ENCODE results near the gene CBLC.

CBLC gene

DNA sequence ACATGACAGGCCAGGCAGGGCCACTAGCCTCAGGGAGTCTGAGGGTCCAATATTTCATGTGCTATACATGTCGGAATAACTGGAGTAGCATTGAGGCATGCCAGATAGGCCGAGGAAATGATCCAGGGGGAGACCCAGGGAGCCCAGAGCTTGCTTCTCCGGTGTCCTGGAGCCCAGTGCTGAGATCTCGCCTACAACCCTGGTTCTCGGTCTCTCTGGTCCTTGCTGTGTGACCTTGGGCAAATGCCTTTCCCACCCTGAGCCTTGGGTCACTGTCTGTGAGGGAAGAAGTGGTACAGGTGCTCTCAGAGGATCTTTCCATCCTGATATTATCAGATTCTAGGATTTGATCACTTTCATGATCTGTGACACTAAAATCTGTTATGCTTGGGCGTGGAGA lies 11.3 kb downstream of the CBLC start:
- H2AFZ ChIP-seq (ENCODE audit: low read depth, low read length): no peak overlapping the region
- H3K27me3 ChIP-seq (ENCODE audit: low read depth, low read length): peaks cover 43% of the 10 kb centered on the region
- H3K4me3 ChIP-seq (ENCODE audit: low read length): no peak overlapping the region
- no peak overlapping the region for H3K27ac ChIP-seq (ENCODE audit: low read length)
- H3K79me2 ChIP-seq (ENCODE audit: low read length): no peaks in the 10 kb centered on the region
- no peak overlapping the region for H3K4me2 ChIP-seq (ENCODE audit: low read length)
- no peaks in the 10 kb centered on the region for H3K9me3 ChIP-seq (ENCODE audit: insufficient read depth, low read length)
- H3K36me3 ChIP-seq (replicated peaks; ENCODE audit: low read depth, low read length): no peaks in the 10 kb centered on the region
- no peak for TF ChIP-seq EZH2phosphoT487 (IDR thresholded peaks at IDR 0.05; ENCODE audit: low read depth)
- TF ChIP-seq, protein P1, sequence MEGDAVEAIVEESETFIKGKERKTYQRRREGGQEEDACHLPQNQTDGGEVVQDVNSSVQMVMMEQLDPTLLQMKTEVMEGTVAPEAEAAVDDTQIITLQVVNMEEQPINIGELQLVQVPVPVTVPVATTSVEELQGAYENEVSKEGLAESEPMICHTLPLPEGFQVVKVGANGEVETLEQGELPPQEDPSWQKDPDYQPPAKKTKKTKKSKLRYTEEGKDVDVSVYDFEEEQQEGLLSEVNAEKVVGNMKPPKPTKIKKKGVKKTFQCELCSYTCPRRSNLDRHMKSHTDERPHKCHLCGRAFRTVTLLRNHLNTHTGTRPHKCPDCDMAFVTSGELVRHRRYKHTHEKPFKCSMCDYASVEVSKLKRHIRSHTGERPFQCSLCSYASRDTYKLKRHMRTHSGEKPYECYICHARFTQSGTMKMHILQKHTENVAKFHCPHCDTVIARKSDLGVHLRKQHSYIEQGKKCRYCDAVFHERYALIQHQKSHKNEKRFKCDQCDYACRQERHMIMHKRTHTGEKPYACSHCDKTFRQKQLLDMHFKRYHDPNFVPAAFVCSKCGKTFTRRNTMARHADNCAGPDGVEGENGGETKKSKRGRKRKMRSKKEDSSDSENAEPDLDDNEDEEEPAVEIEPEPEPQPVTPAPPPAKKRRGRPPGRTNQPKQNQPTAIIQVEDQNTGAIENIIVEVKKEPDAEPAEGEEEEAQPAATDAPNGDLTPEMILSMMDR (IDR thresholded peaks at IDR 0.05; ENCODE audit: low read depth, low read length): no peak
- no peak overlapping the region for H3K9ac ChIP-seq (ENCODE audit: low read length)
- H3K4me1 ChIP-seq (ENCODE audit: low read length): peaks cover 14% of the 10 kb centered on the region
- no peaks in the 10 kb centered on the region for H4K20me1 ChIP-seq (ENCODE audit: insufficient read depth, low read length)

DNA sequence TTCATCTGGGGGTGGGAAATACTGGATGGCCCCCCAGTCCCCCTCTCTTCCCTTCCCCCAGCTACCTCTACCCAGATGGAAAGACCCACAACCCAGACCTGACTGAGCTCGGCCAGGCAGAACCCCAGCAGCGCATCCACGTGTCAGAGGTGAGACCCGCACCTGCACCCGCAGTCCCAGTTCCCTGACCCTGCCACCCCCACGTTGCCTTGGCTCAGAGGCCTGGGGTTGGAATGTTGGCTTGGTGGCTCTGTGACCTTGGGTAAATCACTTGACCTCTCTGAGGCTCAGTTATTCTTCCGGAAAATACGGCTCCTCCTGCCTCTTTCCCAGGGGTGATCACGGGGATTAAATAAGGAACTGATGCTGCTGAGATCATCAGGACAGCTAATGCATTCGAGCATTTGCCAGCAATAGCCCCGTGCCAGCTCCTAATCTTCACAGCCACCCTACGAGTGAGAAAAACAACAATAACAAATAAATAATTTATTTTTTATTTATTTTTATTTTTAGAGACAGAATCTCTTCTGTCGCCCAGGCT lies 12.3 kb downstream of the CBLC start:
- Histone ChIP-seq H2AFZ (ENCODE audit: low read depth, low read length) (no peak overlapping the region), H3K27ac (ENCODE audit: low read length) (no peak overlapping the region), H3K9ac (ENCODE audit: low read length) (no peak overlapping the region), H3K27me3 (ENCODE audit: low read depth, low read length) (peaks cover 50% of the 10 kb centered on the region), H4K20me1 (ENCODE audit: insufficient read depth, low read length) (no peaks in the 10 kb centered on the region), H3K4me1 (ENCODE audit: low read length) (peaks cover 10% of the 10 kb centered on the region), H3K4me2 (ENCODE audit: low read length) (no peak overlapping the region), H3K4me3 (ENCODE audit: low read length) (no peak overlapping the region), H3K79me2 (ENCODE audit: low read length) (no peaks in the 10 kb centered on the region), H3K36me3 (replicated peaks; ENCODE audit: low read depth, low read length) (no peaks in the 10 kb centered on the region), H3K9me3 (ENCODE audit: insufficient read depth, low read length) (no peaks in the 10 kb centered on the region)
- no peak for TF ChIP-seq EZH2phosphoT487 (IDR thresholded peaks at IDR 0.05; ENCODE audit: low read depth)
- TF ChIP-seq, protein P1 (IDR thresholded peaks at IDR 0.05; ENCODE audit: low read depth, low read length): no peak

DNA sequence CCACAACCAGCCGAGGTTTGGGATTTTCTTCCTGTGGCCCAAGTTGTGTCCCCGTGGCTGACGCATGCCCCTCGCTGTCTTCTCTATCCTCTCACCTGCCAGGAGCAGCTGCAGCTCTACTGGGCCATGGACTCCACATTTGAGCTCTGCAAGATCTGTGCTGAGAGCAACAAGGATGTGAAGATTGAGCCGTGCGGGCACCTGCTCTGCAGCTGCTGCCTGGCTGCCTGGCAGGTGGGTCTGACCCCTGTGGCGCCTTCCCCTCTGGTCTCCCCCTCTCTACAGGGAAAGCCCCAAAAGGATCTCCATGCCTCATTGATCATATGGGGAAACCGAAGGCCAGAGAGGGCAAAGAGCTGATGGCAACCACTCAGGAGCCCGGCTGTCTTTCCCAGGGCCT lies 14.6 kb downstream of the CBLC start:
- Histone ChIP-seq H2AFZ (ENCODE audit: low read depth, low read length) (no peak overlapping the region), H3K27ac (ENCODE audit: low read length) (no peak overlapping the region)
- TF ChIP-seq, protein P1 (IDR thresholded peaks at IDR 0.05; ENCODE audit: low read depth, low read length): no peak
- TF ChIP-seq EZH2phosphoT487 (IDR thresholded peaks at IDR 0.05; ENCODE audit: low read depth): no peak

DNA sequence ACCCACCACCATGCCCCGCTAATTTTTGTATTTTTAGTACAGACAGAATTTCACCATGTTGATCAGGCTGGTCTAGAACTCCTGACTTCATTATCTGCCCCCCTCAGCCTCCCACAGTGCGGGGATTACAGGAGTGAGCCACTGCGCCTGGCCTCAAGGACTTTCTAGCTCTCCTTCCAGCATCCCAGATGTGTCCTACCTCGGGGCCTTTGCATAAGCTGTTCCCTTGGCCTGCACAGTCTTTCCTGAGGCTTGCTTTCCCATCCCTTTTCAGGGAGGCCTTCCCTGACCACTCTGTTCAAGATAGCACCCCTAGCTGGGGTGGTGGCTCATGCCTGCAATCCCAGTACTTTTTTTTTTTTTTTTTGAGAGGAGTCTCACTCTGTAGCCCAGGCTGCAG lies 16.9 kb downstream of the CBLC start:
- Histone ChIP-seq H3K4me3 (ENCODE audit: low read length) (no peak overlapping the region), H3K9me3 (ENCODE audit: insufficient read depth, low read length) (no peaks in the 10 kb centered on the region), H3K27me3 (ENCODE audit: low read depth, low read length) (peaks cover 39% of the 10 kb centered on the region), H3K4me2 (ENCODE audit: low read length) (no peak overlapping the region), H3K36me3 (replicated peaks; ENCODE audit: low read depth, low read length) (no peaks in the 10 kb centered on the region), H3K4me1 (ENCODE audit: low read length) (peaks cover 10% of the 10 kb centered on the region), H3K27ac (ENCODE audit: low read length) (no peak overlapping the region), H2AFZ (ENCODE audit: low read depth, low read length) (no peak overlapping the region), H3K9ac (ENCODE audit: low read length) (no peak overlapping the region), H3K79me2 (ENCODE audit: low read length) (no peaks in the 10 kb centered on the region), H4K20me1 (ENCODE audit: insufficient read depth, low read length) (no peaks in the 10 kb centered on the region)
- no peak for TF ChIP-seq EZH2phosphoT487 (IDR thresholded peaks at IDR 0.05; ENCODE audit: low read depth)

More for the DNA sequence above, 14.6 kb downstream of the CBLC start:
- no peaks in the 10 kb centered on the region for H3K36me3 ChIP-seq (replicated peaks; ENCODE audit: low read depth, low read length)
- H3K27me3 ChIP-seq (ENCODE audit: low read depth, low read length): peaks cover 47% of the 10 kb centered on the region
- H4K20me1 ChIP-seq (ENCODE audit: insufficient read depth, low read length): no peaks in the 10 kb centered on the region
- H3K9me3 ChIP-seq (ENCODE audit: insufficient read depth, low read length): no peaks in the 10 kb centered on the region
- H3K9ac ChIP-seq (ENCODE audit: low read length): no peak overlapping the region
- H3K4me2 ChIP-seq (ENCODE audit: low read length): peak overlapping the region; percentile 10; the same call in 1 of the 2 replicates
- H3K4me3 ChIP-seq (ENCODE audit: low read length): no peak overlapping the region
- H3K79me2 ChIP-seq (ENCODE audit: low read length): no peaks in the 10 kb centered on the region
- peaks cover 10% of the 10 kb centered on the region for H3K4me1 ChIP-seq (ENCODE audit: low read length)

Data from OCI-LY3 (cell line).